ENCODE results near the gene NKG7.

The NKG7 gene

DNA sequence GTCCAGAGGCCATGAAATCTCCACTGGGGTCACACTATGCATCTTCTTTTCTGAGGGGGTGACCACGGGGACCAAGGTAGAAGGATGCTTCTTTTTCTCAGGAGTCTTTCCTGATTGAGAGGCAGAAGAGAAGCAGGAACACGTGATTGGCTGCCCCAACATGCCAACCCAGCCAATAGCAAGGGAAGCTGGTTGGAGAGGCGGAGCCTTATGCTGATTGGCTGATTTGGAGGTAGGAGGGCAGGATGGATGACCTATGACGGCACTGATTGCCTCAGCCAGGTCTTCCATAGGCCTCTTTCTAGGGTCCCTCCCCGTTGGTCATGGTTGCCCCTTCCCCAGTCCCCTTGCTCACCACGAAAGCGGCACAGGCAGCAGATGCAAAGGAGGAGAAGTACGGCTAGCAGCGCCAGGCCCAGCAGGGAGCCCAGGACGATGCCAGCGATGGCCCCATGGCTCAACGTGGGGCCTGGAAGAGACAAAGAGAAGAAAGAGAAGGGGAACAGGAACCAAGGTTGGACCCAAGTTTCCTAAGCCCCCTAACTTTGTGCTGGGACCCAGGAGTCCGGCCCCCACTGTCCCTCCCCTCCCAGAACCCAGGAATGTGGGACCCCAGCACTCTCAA is 38.5 kb downstream of the NKG7 start:
- no peak for DNase-seq

GRCh38 chr19:51331716-51332115 is 40.7 kb downstream of the NKG7 start:
- no peak for DNase-seq

GRCh38 chr19:51331193-51331592 is 41.3 kb downstream of the NKG7 start:
- DNase-seq, result no peak

- no peak for DNase-seq
Observed at GRCh38 chr19:51330366-51330765, 42.1 kb downstream of the NKG7 start.

GRCh38 chr19:51329411-51329810 is 43.0 kb downstream of the NKG7 start:
- no peak for DNase-seq

DNA sequence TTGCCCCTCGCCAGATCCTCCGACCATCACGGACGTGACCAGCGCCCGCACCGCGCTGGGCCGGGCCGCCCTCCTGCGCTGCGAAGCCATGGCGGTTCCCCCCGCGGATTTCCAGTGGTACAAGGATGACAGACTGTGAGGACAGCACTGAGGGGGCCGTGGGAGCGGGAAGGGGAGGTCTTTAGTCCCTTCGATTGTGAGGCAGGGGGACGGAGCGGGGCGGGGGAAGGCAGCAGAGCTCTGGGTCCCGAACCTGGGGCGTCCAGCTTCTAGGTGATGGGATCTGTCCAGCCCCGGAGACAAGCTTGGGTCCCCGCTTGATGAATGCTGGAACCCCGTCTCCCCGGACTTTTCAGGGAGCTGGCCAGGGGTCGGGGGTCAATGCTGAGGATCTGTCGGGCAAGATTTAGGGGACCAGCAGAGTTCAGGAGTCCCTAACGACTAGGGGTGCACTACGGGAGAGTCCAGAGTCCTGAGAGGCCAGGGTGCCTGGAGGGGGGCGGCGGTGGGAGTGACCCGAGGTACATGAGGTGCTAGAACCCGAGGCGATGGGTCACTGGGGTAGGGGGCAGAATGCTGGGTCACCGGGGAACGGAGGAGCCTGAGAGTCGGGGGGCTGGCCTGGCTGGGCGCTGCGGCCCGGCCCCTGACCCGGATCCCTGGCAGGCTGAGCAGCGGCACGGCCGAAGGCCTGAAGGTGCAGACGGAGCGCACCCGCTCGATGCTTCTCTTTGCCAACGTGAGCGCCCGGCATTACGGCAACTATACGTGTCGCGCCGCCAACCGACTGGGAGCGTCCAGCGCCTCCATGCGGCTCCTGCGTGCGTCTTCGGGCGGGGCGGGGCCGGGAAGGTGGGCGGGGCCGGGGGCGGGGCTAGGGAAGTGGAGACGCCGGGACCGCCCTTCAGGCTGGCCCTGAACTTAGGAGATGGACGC is 45.1 kb downstream of the NKG7 start:
- peak; percentile 47 for DNase-seq

DNA sequence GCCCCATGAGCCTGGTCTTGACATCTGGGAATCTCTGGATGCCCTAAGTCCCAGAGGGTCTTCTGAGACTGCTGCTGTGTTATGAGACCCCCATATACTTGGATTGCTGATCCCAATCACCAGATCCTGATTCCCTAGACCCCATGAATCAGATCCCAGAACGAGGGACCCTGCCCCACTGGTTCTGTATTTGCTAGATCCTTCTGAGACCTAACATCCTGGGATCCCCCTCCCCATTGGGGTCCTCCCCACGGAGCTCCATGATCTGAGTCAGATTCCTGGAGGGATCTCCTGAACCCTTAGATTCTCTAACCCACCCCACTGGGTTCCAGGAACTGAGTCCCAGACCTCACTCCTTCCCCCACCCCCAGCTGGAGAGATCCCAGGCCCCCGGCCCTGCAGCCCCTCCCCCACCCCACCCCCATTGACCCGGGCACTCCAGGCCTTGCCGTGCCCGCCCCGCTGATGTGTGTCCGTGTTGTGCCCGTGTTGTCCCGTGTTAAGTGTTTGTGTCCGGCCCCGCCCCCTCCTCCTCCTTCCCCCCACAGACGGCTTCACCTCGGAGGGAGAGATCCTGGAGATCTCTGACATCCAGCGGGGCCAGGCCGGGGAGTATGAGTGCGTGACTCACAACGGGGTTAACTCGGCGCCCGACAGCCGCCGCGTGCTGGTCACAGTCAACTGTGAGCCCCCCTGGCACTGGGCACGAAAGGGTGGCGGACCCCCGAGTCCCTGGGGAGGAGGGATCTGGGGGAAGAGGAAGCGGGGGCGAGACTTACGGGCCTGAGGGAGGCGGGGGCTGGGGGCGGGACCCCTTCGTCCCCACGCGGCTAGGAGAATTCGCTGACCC is 46.0 kb downstream of the NKG7 start:
- no peak for DNase-seq

- no peak for DNase-seq
Observed at GRCh38 chr19:51325161-51325976, 47.1 kb downstream of the NKG7 start.

- DNase-seq, result no peak
Observed at GRCh38 chr19:51324167-51324481, 48.3 kb downstream of the NKG7 start.

GRCh38 chr19:51323481-51324166 is 48.8 kb downstream of the NKG7 start:
- DNase-seq, result no peak

GRCh38 chr19:51321799-51322198 is 50.7 kb downstream of the NKG7 start:
- DNase-seq, result no peak
